Stimulated activated CD4-positive, alpha-beta T cell treated with anti-CD3 and anti-CD28 coated beads, TNF-alpha, amount 100 ng/mL, for 48 hours (primary cell): Measurements from ENCODE around the gene APOE.

Source experiments
- DNase-seq, 3 donors: peaks; one replicate each; pipeline ENCODE4 v3.0.0-alpha.2; 2020; ENCODE audit warnings: low read depth in 3 of 3

The APOE gene

DNA sequence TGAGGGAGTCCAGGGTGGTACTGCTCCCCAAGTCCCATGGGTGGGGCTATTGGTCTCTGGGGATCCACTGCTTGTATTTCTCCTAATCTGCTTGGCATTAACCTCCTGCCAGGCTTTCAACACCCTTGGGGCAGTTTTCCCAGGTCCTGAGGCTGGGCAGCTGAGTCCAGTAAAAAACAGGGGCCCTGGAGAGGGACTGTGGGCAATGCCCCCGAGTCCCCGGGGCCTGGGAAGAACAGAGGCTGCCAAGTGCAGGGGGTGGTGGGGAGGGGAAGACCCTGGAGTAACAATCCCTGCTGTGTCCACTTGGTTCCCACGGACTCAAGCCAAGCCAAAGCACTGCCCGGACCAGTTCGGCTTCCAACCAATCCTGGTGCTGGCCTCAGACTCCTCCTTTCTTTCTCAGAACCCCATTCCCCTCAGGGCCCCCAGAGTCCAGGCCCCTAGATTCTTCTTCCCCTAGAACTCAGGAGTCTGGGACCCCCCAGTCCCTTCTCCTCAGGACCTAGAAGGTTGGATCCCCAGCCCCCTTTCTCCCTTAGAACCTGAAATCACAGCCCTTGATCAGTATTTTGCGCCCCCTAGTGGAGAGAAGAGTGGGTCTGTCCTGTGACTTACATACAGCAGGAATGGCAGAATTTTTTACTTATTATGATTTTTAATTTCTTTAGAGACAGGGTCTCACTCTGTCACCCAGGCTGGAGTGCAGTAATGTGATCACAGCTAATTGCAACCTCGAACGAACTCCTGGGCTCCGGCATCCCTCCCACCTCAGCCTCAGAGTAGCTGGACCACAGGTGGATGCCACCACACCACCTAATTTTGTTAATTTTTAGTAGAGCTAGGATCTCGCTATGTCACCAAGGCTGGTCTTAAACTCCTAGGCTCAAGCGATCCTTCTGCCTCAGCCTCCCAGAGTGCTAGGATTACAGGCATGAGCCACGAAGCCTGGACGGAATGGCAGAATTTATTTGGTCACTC lies 45.9 kb downstream of the APOE start:
- DNase-seq, result peak; percentile 20 to 66 (median 49)

DNA sequence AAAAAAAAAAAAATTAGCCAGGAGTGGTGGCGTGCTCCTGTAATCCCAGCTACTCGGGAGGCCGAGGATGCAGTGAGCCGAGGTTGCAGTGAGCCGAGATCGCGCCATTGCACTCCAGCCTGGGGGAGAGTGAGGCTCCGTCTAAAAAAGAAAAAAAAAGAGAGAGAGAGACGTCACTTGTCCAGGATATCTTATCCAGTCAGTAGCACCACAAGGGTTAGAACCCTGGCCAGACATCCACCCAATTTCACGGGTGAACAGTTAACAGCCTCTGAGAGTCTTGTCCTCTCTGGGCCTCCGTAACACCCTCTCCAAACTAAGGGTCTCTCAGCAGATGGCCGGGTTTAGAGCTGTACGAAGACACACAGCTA lies 48.7 kb downstream of the APOE start:
- no peak for DNase-seq

GRCh38 chr19:44954649-44955504 lies 49.3 kb downstream of the APOE start, which contains the start of gene CLPTM1:
TSS of gene CLPTM1 (plus strand) at chr19:44955380. CDS start at chr19:44955396, 16 bp downstream.
- DNase-seq, result peak; percentile 94 to 98 (median 95)

- DNase-seq, result no peak
Observed at GRCh38 chr19:44955505-44956439, 50.2 kb downstream of the APOE start.

DNA sequence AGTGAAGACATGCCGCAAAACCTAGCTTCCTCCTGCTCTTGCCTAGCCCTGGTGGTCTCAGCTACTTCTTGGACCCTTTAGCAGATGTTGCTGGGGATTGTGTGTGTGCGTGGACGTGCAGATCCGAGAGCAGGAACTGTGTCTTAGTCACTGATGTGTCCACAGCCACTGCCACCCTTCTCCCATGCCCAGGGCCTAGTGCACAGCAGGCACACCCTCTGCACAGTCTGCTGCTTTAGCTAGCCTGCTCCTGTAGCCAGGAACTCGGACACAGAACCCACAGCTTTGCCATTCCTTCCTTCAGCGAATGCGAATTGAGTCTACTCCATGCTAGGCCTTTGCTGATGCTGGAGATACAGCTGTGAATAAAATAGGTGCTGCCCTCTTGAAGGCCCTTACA lies 51.9 kb downstream of the APOE start:
- DNase-seq, result no peak

DNA sequence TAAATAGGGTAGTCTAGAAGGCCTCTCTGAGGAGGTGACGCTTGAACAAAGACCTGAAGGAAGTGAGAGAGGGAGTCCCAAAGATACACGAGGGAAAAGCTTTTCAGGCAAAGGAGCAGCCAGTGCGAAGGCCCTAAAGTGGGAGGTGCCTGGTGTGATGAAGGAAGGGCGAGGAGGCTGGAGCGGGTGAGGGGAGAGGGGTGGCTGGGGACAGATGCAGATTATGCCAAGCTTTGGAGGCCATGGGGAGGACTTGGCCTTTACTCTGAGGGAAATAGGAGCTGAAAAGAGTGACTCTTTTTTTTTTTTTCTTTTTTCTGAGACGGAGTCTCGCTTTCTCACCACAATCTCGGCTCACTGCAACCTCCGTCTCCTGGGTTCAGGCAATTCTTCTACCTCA lies 52.5 kb downstream of the APOE start:
- no peak for DNase-seq
